ENCODE measurements around the gene SCTR. TPM values are rescaled to one million over a fixed set of nuclear protein-coding genes. Genes with fewer than 3 reads are reported as not detected.

SCTR gene
- total RNA-seq, 4 donors from 2014 or later, result 0.81 TPM; not detected in 3

GRCh38 chr2:119531292-119531691 lies 7.0 kb upstream of the SCTR start:
- no peak overlapping the region for H3K27ac ChIP-seq
- TF ChIP-seq EP300 (IDR thresholded peaks at IDR 0.05) (no peak), POLR2A (IDR thresholded peaks at IDR 0.05) (no peak), CTCF (IDR thresholded peaks at IDR 0.05) (no peak), POLR2AphosphoS5 (IDR thresholded peaks at IDR 0.05) (no peak)
- no peak overlapping the region for H3K4me3 ChIP-seq
- WGBS, 2 donors (ENCODE audit: low coverage in 1 of 2), result 17 to 20% methylated on average over 1 to 3 of the region's 3 CpGs
- H3K36me3 ChIP-seq, result no peaks in the 10 kb centered on the region
- no peaks in the 10 kb centered on the region for H3K4me1 ChIP-seq
- no peak for ATAC-seq
- H3K9me3 ChIP-seq, result peaks cover 0 to 33% (median 0%) of the 10 kb centered on the region in 3 donors
- peaks cover 22% of the 10 kb centered on the region for H3K27me3 ChIP-seq

GRCh38 chr2:119527999-119528398 lies 3.7 kb upstream of the SCTR start:
- Histone ChIP-seq H3K4me1 (peaks cover 0 to 11% (median 0%) of the 10 kb centered on the region in 3 donors), H3K9me3 (peaks cover 0 to 6% (median 0%) of the 10 kb centered on the region in 3 donors), H3K4me3 (no peak overlapping the region), H3K27ac (no peak overlapping the region), H3K36me3 (no peaks in the 10 kb centered on the region), H3K27me3 (peaks cover 52% of the 10 kb centered on the region)
- 66 to 100% methylated on average over 2 of the region's 2 CpGs for WGBS, 2 donors (ENCODE audit: low coverage in 1 of 2)
- ATAC-seq, result no peak
- no peak for TF ChIP-seq POLR2A (IDR thresholded peaks at IDR 0.05)

- TF ChIP-seq EP300 (IDR thresholded peaks at IDR 0.05), result no peak
- no peak for TF ChIP-seq POLR2A (IDR thresholded peaks at IDR 0.05)
- no peak for TF ChIP-seq CTCF (IDR thresholded peaks at IDR 0.05)
- TF ChIP-seq POLR2AphosphoS5 (IDR thresholded peaks at IDR 0.05), result no peak
- H3K4me3 ChIP-seq, result no peak overlapping the region
- WGBS, 2 donors (ENCODE audit: low coverage in 1 of 2), result 83 to 87% methylated on average over 3 to 4 of the region's 4 CpGs
- ATAC-seq, result no peak
- H3K27me3 ChIP-seq, result peaks cover 67% of the 10 kb centered on the region
- no peaks in the 10 kb centered on the region for H3K36me3 ChIP-seq
- peaks cover 0 to 22% (median 0%) of the 10 kb centered on the region in 3 donors for H3K4me1 ChIP-seq
- no peaks in the 10 kb centered on the region for H3K9me3 ChIP-seq
- no peak overlapping the region for H3K27ac ChIP-seq
These were observed 1.3 kb upstream of the SCTR start for GRCh38 chr2:119525614-119526013.

- no peaks in the 10 kb centered on the region for H3K9me3 ChIP-seq
- no peak overlapping the region for H3K4me3 ChIP-seq
- H3K36me3 ChIP-seq, result no peaks in the 10 kb centered on the region
- no peak overlapping the region for H3K27ac ChIP-seq
- 2 to 7% methylated on average over 6 to 15 of the region's 21 CpGs for WGBS, 2 donors (ENCODE audit: low coverage in 1 of 2)
- TF ChIP-seq EP300 (IDR thresholded peaks at IDR 0.05), result no peak
- TF ChIP-seq POLR2AphosphoS5 (IDR thresholded peaks at IDR 0.05), result no peak
- no peak for TF ChIP-seq POLR2A (IDR thresholded peaks at IDR 0.05)
- TF ChIP-seq CTCF (IDR thresholded peaks at IDR 0.05), result no peak
- peaks cover 52% of the 10 kb centered on the region for H3K27me3 ChIP-seq
- H3K4me1 ChIP-seq, result peaks cover 0 to 22% (median 0%) of the 10 kb centered on the region in 3 donors
- ATAC-seq, result no peak
These were observed 816 bp downstream of the SCTR start for GRCh38 chr2:119523383-119523951.

GRCh38 chr2:119522671-119523070 lies 1.6 kb downstream of the SCTR start:
- Histone ChIP-seq H3K4me3 (no peak overlapping the region), H3K9me3 (no peaks in the 10 kb centered on the region), H3K27me3 (peaks cover 48% of the 10 kb centered on the region), H3K27ac (no peak overlapping the region), H3K4me1 (peaks cover 0 to 22% (median 0%) of the 10 kb centered on the region in 3 donors), H3K36me3 (no peaks in the 10 kb centered on the region)
- WGBS, 2 donors (ENCODE audit: low coverage in 1 of 2), result 42 to 63% methylated on average over 2 of the region's 6 CpGs
- TF ChIP-seq CTCF (IDR thresholded peaks at IDR 0.05) (no peak), EP300 (IDR thresholded peaks at IDR 0.05) (no peak), POLR2A (IDR thresholded peaks at IDR 0.05) (no peak), POLR2AphosphoS5 (IDR thresholded peaks at IDR 0.05) (no peak)
- no peak for ATAC-seq
